Muscle layer of duodenum (tissue), 2 donors: ENCODE data around the gene UBE2F.
"Not testable (repeated sequence)": the region's sequence is repeated elsewhere in the genome, so short reads cannot be mapped to it uniquely, and the experiment has no call there.

Source experiments
- H3K27ac ChIP-seq: one replicate; pipeline ENCODE4 v1.7.0; 2013; ENCODE audit warnings: mild to moderate bottlenecking, low read length
- H3K27me3 ChIP-seq: one replicate; pipeline ENCODE4 v1.7.0; 2013; ENCODE audit warnings: low read depth, mild to moderate bottlenecking, control low read depth, low read length
- H3K36me3 ChIP-seq, 2 donors: one replicate each; pipeline ENCODE4 v1.7.0; 2013; ENCODE audit warnings: low read length in 2 of 2, control low read depth in 1 of 2, mild to moderate bottlenecking in 1 of 2; ENCODE audit not compliant: insufficient read depth in 2 of 2, control insufficient read depth in 1 of 2
- H3K4me1 ChIP-seq, 2 donors: one replicate each; pipeline ENCODE4 v1.7.0; 2013; ENCODE audit warnings: low read length in 2 of 2, mild to moderate bottlenecking in 2 of 2, control low read depth in 1 of 2, moderate library complexity in 1 of 2; ENCODE audit not compliant: insufficient read depth in 2 of 2, control insufficient read depth in 1 of 2
- H3K4me3 ChIP-seq, 2 donors: one replicate each; pipeline ENCODE4 v1.7.0; 2013; ENCODE audit warnings: low read length in 2 of 2, low read depth in 1 of 2, mild to moderate bottlenecking in 1 of 2
- H3K9me3 ChIP-seq, 2 donors: one replicate each; pipeline ENCODE4 v1.7.0; 2013; ENCODE audit warnings: low read length in 2 of 2, control low read depth in 1 of 2, mild to moderate bottlenecking in 1 of 2; ENCODE audit not compliant: control insufficient read depth in 1 of 2
- donor health status: healthy.

The UBE2F gene

DNA sequence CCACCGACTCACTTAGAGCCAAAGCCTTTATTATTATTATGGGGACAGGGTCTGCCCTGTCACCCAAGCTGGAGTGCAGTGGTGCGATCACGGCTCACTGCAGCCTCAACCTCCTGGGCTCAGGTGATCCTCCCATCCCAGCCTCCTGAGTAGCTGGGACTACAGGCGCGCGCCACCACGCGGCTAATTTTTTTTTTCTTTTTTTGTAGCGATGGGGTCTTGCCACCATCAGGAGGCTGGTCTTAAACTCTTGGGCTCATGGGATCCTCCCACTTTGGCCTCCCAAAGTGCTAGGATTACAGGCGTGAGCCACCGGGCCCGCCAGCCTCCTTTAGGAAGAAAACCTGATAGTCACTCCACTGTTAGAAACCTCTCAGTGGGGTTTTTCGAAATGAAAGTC, 970 bp upstream of the UBE2F start:
- peak overlapping the region; percentile 53 for H3K27ac ChIP-seq
- peak overlapping the region; percentile 73 to 95 for H3K4me3 ChIP-seq
- peaks cover 18 to 28% of the 10 kb centered on the region in 2 donors for H3K4me1 ChIP-seq
- not testable (repeated sequence) for H3K36me3 ChIP-seq, H3K27me3 ChIP-seq, H3K9me3 ChIP-seq

DNA sequence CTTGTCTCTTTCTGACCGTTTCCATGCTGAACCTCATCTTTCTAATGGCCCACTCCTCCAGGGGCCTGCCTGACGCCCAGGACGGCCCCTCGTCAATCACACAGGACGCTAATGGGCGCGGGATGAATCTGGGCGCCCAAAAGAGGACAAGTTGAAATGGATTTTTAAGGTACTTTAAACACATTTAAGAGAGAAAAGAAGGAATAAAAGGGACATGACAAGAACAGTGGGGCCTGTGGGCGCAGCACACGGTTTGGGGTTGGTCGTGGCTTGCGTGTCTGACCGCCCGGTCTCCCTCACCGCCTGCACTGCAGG, 607 bp upstream of the UBE2F start:
- Histone ChIP-seq H3K4me3 (peak overlapping the region; percentile 73 to 95), H3K9me3 (peaks cover 5 to 7% of the 10 kb centered on the region in 2 donors), H3K27ac (peak overlapping the region; percentile 53), H3K4me1 (peaks cover 18 to 28% of the 10 kb centered on the region in 2 donors), H3K36me3 (no peaks in the 10 kb centered on the region), H3K27me3 (no peaks in the 10 kb centered on the region)

DNA sequence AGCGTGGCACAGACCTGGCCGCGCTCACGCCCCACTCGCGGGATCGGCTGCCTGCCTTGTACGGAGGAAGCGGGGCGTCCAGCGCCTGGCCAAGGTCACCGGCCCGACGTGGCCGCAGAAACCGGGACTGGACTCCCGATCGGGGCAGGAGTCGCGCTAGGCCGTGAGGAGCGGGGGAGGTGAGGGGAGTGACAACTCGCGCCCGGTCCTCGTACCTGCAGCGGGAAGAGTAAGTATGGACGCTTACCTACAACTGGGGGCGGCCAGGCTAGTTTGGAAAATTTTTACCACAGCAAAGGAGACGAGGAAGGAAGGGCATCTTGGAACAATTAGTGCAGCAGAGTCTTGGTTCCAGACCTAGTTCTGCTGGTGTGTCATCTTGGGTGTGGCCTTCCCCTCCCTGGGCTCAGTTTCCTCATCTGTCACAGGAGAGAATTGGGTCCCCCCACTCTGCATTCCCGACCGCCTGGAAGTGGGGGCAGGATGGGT, 693 bp downstream of the UBE2F start:
- no peaks in the 10 kb centered on the region for H3K36me3 ChIP-seq
- no peaks in the 10 kb centered on the region for H3K27me3 ChIP-seq
- H3K4me3 ChIP-seq, result peak overlapping the region; percentile 81 to 92
- H3K4me1 ChIP-seq, result peaks cover 18 to 28% of the 10 kb centered on the region in 2 donors
- peaks cover 1 to 4% of the 10 kb centered on the region in 2 donors for H3K9me3 ChIP-seq
- H3K27ac ChIP-seq, result peak overlapping the region; percentile 33

DNA sequence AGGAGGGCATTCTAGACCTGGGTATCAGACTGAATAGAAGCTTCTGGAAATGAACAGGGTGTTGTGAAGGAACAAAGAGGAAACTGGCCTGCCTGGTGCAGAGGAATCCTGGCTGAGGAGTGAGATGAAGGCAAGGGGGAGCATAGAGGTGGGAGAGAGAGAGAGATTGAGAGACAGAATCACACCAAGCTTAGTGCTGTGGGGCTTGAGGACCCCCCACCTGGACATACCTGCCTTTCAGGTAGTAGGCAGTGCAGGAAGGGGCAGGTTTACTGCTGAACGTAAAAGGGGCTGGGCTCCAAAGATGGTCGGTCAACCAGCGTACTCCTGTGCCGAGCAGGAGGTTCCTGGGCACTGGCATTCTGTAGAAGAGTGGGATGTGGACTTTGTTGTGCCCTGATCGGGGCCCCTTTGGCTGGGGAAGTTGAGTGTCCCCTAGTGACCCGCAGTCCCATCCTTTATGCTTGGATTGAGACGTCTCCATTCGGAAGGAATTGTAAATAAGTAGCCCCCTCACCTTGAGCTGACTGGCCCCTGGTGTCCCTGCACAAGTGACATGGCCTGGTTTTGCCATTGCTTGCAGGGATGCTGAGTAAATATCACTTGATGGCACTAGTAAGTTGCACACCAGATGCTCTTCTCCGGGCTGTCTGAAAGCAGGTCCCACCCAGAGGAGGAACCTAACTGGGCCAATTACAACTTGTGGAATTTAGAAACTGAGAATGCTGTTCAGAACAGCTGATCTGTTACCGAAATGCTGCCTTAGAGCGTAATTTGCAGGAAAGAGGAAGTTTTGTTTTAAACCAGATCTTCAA, 1.4 kb downstream of the UBE2F start:
- Histone ChIP-seq H3K27ac (peak overlapping the region; percentile 47), H3K4me3 (peak overlapping the region; percentile 81 to 92), H3K27me3 (no peaks in the 10 kb centered on the region), H3K36me3 (peaks cover 0 to under 1% of the 10 kb centered on the region in 2 donors), H3K9me3 (no peaks in the 10 kb centered on the region), H3K4me1 (peaks cover 18 to 28% of the 10 kb centered on the region in 2 donors)

DNA sequence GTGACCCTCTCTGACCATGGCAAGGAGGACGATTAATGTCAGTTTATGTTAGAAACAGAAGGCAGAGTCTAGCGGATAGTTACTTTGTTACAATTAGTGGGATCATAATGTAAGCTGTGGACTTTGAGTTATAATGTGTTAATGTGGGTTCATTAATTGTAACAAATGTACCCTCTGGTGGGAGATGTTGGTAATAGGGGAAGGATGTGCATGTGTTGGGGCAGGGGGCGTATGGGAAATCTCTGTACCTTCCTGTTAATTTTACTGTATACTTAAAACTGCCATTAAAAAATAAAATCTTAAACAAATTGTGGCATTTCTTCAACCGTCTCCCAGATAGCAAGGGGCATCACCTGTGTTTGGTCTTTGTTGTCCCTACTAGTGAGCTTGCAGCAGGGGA, 4.8 kb downstream of the UBE2F start:
- Histone ChIP-seq H3K4me1 (peaks cover 18 to 22% of the 10 kb centered on the region in 2 donors), H3K27ac (no peak overlapping the region), H3K9me3 (no peaks in the 10 kb centered on the region), H3K27me3 (no peaks in the 10 kb centered on the region), H3K4me3 (no peak overlapping the region), H3K36me3 (peaks cover 4 to 5% of the 10 kb centered on the region in 2 donors)

DNA sequence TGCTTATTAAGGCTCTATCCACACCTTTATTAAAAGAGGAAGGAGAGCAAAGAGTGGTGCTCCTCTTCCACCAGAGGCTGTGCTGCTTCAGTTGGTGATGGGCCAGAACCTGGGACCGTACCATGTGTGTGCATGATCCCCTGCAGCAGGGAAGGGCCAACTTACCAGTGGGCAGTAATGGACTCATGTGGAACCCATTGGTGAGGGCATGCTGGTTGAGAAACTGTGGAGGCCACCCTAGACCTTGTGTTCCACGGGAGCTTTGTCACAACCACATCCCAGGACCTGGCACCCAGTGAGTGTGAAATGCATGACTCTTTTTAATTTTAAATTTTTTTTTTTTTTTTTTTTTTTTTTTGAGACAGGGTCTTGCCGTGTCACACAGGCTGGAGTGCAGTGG, 5.4 kb downstream of the UBE2F start:
- Histone ChIP-seq H3K36me3 (peaks cover 4 to 5% of the 10 kb centered on the region in 2 donors), H3K27me3 (no peaks in the 10 kb centered on the region), H3K4me3 (no peak overlapping the region), H3K27ac (no peak overlapping the region), H3K4me1 (peaks cover 18 to 22% of the 10 kb centered on the region in 2 donors), H3K9me3 (no peaks in the 10 kb centered on the region)

DNA sequence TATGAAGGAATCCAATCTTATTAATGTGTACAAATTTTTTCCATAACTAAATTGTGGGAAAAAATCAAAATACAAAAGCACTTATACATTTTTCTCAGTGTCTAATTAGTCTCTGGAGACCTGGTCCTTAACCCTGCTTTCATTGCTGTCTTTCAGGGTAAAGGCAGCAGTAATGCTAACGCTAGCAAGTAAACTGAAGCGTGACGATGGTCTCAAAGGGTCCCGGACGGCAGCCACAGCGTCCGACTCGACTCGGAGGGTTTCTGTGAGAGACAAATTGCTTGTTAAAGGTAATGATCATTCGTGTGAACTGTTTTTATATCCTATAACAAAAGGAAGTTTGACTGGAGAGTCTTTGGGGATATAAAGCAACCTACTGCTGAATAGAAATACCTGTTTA, 6.1 kb downstream of the UBE2F start:
- Histone ChIP-seq H3K9me3 (no peaks in the 10 kb centered on the region), H3K4me3 (no peak overlapping the region), H3K27me3 (no peaks in the 10 kb centered on the region), H3K36me3 (peaks cover 4 to 5% of the 10 kb centered on the region in 2 donors), H3K4me1 (peaks cover 14 to 21% of the 10 kb centered on the region in 2 donors), H3K27ac (no peak overlapping the region)

DNA sequence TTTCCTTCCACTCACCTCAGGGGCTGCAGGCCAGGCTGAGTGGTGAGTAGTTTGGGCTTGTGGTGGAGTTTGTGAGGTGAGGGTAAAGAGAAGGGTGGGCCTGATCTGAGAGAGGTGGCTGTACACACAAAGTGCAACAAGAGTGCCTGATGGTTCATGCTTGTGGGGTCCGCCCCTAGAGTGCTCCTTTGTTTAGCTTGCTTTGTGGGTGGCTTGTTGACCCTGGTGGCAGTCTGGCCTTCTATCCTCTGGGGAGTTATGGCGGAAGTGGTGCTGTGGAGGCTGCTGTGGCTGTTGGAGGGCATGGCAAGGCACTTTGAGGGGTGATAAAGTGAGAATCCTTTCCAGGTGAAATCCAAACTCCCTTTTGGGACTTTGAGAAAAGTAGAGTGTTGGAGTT, 10.6 kb downstream of the UBE2F start:
- Histone ChIP-seq H3K4me3 (no peak overlapping the region), H3K4me1 (peaks cover 5 to 34% of the 10 kb centered on the region in 2 donors), H3K27ac (no peak overlapping the region), H3K36me3 (peaks cover 4 to 5% of the 10 kb centered on the region in 2 donors), H3K27me3 (no peaks in the 10 kb centered on the region), H3K9me3 (no peaks in the 10 kb centered on the region)

DNA sequence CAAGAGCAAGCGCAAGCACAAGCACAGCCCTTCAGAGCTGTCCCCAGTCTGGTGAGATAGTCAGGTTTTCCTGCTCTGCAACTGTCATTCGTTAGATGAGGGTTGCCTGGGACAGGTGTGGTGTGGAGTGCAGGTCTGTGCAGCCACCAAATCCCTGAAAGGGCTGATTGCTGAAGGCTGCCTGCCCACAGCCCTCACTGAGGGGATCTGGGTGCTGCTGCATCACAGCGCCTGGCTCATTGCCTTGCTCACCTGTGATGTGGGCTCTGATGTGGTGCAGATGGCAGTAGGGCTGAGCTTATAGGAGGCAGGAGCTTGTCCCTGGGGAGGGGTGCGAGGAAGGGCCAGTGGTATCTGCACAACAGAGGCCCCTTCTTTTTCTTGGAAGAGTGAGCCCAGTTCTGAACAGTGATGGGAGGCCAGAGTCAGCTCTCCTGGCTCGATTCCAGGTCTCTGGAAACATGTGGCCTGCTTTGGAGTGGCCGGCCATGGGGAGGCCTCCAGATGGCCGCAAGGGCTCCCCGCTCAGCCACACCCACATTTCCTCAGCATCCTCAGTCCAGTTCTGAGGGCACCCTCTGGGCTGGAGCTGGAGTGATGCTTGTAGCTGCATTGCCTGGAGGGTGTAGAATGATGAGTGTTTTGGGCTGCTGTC, 11.4 kb downstream of the UBE2F start:
- peaks cover 5 to 34% of the 10 kb centered on the region in 2 donors for H3K4me1 ChIP-seq
- H3K27me3 ChIP-seq, result no peaks in the 10 kb centered on the region
- H3K36me3 ChIP-seq, result peaks cover 4% of the 10 kb centered on the region in 2 donors
- no peak overlapping the region for H3K4me3 ChIP-seq
- H3K27ac ChIP-seq, result no peak overlapping the region
- no peaks in the 10 kb centered on the region for H3K9me3 ChIP-seq

DNA sequence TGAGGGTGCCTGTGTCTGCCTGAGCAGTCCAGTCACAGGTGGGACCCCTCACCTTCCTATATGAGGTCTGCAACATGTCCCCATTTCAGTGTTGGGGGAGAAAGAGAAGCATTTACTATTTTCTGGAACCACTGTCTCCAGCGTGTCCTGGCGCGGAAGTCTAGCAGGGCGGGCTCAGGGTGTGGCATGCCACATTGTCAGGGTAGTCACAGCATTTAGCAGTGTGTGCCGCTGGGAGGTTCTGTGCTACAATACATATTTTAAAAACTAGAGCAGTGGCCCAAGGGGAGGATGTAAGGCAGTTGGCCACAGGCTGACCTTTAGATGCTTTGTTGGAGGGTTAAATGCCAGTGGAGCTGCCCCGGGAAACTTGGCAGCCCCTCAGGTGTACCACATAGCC, 12.5 kb downstream of the UBE2F start:
- H3K4me1 ChIP-seq, result peaks cover 5 to 42% of the 10 kb centered on the region in 2 donors
- H3K9me3 ChIP-seq, result no peaks in the 10 kb centered on the region
- H3K27me3 ChIP-seq, result no peaks in the 10 kb centered on the region
- H3K36me3 ChIP-seq, result peaks cover 0 to 4% of the 10 kb centered on the region in 2 donors
- H3K27ac ChIP-seq, result no peak overlapping the region
- H3K4me3 ChIP-seq, result no peak overlapping the region

DNA sequence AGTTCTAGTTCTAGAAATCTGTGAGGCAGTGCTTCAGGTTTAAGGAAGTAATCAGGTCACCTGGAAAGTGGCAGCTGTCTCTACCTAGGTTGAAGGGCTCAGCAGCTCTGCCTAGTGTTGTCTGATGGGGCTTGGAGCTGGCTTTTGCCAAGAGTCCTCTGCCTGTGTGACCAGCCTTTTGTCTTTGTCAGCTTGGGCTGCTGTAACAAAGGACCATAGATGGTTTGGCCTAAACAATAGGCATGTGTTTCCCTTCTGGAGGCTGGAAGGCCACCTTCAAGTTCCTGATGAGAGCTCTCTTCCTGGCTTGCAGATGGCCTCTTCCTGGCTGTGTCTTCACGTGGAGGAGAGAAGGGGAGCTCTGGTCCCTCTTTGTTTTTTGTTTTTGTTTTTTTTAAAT, 13.3 kb downstream of the UBE2F start:
- Histone ChIP-seq H3K9me3 (no peaks in the 10 kb centered on the region), H3K27ac (no peak overlapping the region), H3K27me3 (no peaks in the 10 kb centered on the region), H3K36me3 (peaks cover 0 to 4% of the 10 kb centered on the region in 2 donors), H3K4me1 (peaks cover 5 to 47% of the 10 kb centered on the region in 2 donors), H3K4me3 (no peak overlapping the region)
